Measurements from ENCODE around the gene NCR2.
"Not testable (repeated sequence)": the region's sequence is repeated elsewhere in the genome, so short reads cannot be mapped to it uniquely, and the experiment has no call there.

Gene NCR2

GRCh38 chr6:41335296-41335695 lies at the start of gene NCR2:
Gene NCR2 (plus strand): TSS chr6:41335608. CDS start chr6:41335877, 269 bp downstream.
- FAIRE-seq, result no peak

- no peak for FAIRE-seq
These were observed 48.7 kb upstream of the NCR2 start, which contains the start of gene TREM1 for GRCh38 chr6:41286544-41287346. Gene TREM1 (minus strand): TSS chr6:41286682. CDS start chr6:41286655, 27 bp downstream.

- peak; percentile 100 for FAIRE-seq
These were observed 47.2 kb upstream of the NCR2 start for GRCh38 chr6:41288030-41288753.

- FAIRE-seq, result no peak
These were observed 46.7 kb upstream of the NCR2 start for GRCh38 chr6:41288754-41289129.

GRCh38 chr6:41289815-41290214 lies 45.6 kb upstream of the NCR2 start:
- no peak for FAIRE-seq

GRCh38 chr6:41291717-41292116 lies 43.7 kb upstream of the NCR2 start:
- FAIRE-seq, result no peak

GRCh38 chr6:41294214-41294872 lies 41.1 kb upstream of the NCR2 start:
- FAIRE-seq, result no peak

GRCh38 chr6:41297248-41297647 lies 38.2 kb upstream of the NCR2 start:
- FAIRE-seq, result not testable (repeated sequence)

GRCh38 chr6:41298785-41299502 lies 36.5 kb upstream of the NCR2 start:
- no peak for FAIRE-seq

GRCh38 chr6:41302638-41303037 lies 32.8 kb upstream of the NCR2 start:
- FAIRE-seq, result no peak

- FAIRE-seq, result peak; percentile 70
These were observed 29.1 kb upstream of the NCR2 start for GRCh38 chr6:41306187-41306854.

- FAIRE-seq, result no peak
These were observed 20.2 kb upstream of the NCR2 start for GRCh38 chr6:41315203-41315602.

- no peak for FAIRE-seq
These were observed 19.3 kb upstream of the NCR2 start for GRCh38 chr6:41315943-41316620.

GRCh38 chr6:41318261-41318653 lies 17.2 kb upstream of the NCR2 start:
- no peak for FAIRE-seq

- no peak for FAIRE-seq
These were observed 16.5 kb upstream of the NCR2 start for GRCh38 chr6:41318654-41319565.

GRCh38 chr6:41321183-41321582 lies 14.2 kb upstream of the NCR2 start:
- no peak for FAIRE-seq

- FAIRE-seq, result no peak
These were observed 9.9 kb upstream of the NCR2 start for GRCh38 chr6:41325446-41326066.

- FAIRE-seq, result no peak
These were observed 9.3 kb upstream of the NCR2 start for GRCh38 chr6:41326092-41326491.

- no peak for FAIRE-seq
These were observed 8.2 kb upstream of the NCR2 start for GRCh38 chr6:41327177-41327576.

Data from islet of Langerhans (tissue), 1 donor.